ENCODE measurements around the gene CRADD.
"Not testable (repeated sequence)": the region's sequence is repeated elsewhere in the genome, so short reads cannot be mapped to it uniquely, and the experiment has no call there.

Gene CRADD

GRCh38 chr12:93844164-93844784 lies 167.1 kb downstream of the CRADD start:
- no peak for DNase-seq (ENCODE audit: low spot score)

- no peak for DNase-seq (ENCODE audit: low spot score)
Measured at GRCh38 chr12:93846936-93847516, 169.9 kb downstream of the CRADD start.

- DNase-seq (ENCODE audit: low spot score): no peak
Measured at GRCh38 chr12:93847517-93848474, 170.6 kb downstream of the CRADD start.

- no peak for DNase-seq (ENCODE audit: low spot score)
Measured at GRCh38 chr12:93848523-93849101, 171.4 kb downstream of the CRADD start.

GRCh38 chr12:93849946-93850345 lies 172.8 kb downstream of the CRADD start:
- DNase-seq (ENCODE audit: low spot score): no peak

GRCh38 chr12:93850481-93851256 lies 173.5 kb downstream of the CRADD start:
- no peak for DNase-seq (ENCODE audit: low spot score)

GRCh38 chr12:93851257-93851671 lies 174.1 kb downstream of the CRADD start:
- no peak for DNase-seq (ENCODE audit: low spot score)

GRCh38 chr12:93852173-93852591 lies 175.0 kb downstream of the CRADD start:
- no peak for DNase-seq (ENCODE audit: low spot score)

- DNase-seq (ENCODE audit: low spot score): no peak
Measured at GRCh38 chr12:93853698-93854478, 176.7 kb downstream of the CRADD start.

GRCh38 chr12:93855261-93855660 lies 178.1 kb downstream of the CRADD start:
- DNase-seq (ENCODE audit: low spot score): no peak

GRCh38 chr12:93856611-93857010 lies 179.4 kb downstream of the CRADD start:
- DNase-seq (ENCODE audit: low spot score): no peak

GRCh38 chr12:93857279-93857938 lies 180.2 kb downstream of the CRADD start:
- DNase-seq (ENCODE audit: low spot score): no peak

- no peak for DNase-seq (ENCODE audit: low spot score)
Measured at GRCh38 chr12:93857991-93858447, 180.8 kb downstream of the CRADD start.

GRCh38 chr12:93860668-93861373 lies 183.6 kb downstream of the CRADD start:
- no peak for DNase-seq (ENCODE audit: low spot score)

- no peak for DNase-seq (ENCODE audit: low spot score)
Measured at GRCh38 chr12:93862424-93862823, 185.2 kb downstream of the CRADD start.

GRCh38 chr12:93865751-93866150 lies 188.6 kb downstream of the CRADD start:
- no peak for DNase-seq (ENCODE audit: low spot score)

GRCh38 chr12:93868771-93869170 lies 191.6 kb downstream of the CRADD start:
- no peak for DNase-seq (ENCODE audit: low spot score)

- DNase-seq (ENCODE audit: low spot score): no peak
Measured at GRCh38 chr12:93870020-93870795, 193.0 kb downstream of the CRADD start.

GRCh38 chr12:93871566-93871965 lies 194.4 kb downstream of the CRADD start:
- not testable (repeated sequence) for DNase-seq (ENCODE audit: low spot score)
